HG03064 (cell line): ENCODE measurements around the gene FZD7.
A peak's percentile ranks its signal among the peaks of the same experiment; 100 is the strongest.

Experiments used
- ATAC-seq: cut with Tn5 transposase; IDR thresholded peaks from one replicate; pipeline ENCODE4 v1.9.1; 2021; ENCODE audit warnings: low read depth; ENCODE audit not compliant: unreplicated experiment

The FZD7 gene

DNA sequence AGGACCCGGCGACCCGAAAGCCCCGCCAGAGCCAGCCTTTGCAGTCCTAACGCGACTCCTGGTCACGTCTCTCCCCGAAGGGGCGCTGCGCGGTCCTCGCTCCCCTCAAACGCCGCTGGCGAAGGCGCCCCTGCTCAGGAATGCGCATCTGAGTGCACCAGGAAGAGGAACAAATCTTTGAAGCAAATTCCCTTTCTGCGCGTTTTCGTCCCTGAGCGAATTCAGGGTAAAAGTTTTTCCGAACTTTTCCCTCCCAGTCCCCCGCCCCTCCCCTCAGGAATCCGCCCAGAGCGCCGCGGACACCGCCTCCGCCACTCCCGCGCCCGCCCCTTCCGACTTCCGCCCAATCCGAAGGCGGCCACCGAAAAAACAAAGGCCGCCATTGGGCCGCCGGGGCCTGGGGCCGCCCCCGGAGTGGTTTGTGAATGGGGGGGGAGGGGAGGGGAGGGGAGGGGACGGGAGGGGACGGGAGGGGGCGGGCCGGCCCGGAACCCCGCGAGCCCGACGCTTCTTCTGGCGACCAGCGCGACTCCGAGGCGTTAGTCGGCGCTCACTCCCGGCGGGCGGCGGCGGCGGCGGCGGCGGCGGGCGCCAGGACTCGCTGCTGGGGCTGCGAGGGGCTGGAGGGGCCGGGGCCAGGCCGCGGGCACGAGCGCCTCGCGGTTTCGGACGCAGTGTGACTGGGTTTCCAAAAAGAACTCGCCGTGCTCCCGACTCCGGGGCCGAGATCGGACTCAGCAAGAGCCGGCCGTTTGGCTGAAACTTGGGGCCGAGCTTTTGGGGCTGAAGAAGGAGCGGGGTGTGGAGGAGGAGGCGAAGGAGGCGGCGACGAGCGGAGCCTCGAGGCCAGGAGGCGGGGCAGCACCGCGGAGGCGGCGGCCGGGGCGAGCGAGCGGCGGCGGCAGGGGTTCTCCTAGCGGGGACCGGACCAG, at the start of gene FZD7:
TSS of gene FZD7 (plus strand) at position 539 of the 932 bp plus-strand sequence. CDS start 793 bp downstream, outside the sequence.
- peak; percentile 78 for ATAC-seq

GRCh38 chr2:201984333-201984732, 49.3 kb upstream of the FZD7 start:
- ATAC-seq: no peak

DNA sequence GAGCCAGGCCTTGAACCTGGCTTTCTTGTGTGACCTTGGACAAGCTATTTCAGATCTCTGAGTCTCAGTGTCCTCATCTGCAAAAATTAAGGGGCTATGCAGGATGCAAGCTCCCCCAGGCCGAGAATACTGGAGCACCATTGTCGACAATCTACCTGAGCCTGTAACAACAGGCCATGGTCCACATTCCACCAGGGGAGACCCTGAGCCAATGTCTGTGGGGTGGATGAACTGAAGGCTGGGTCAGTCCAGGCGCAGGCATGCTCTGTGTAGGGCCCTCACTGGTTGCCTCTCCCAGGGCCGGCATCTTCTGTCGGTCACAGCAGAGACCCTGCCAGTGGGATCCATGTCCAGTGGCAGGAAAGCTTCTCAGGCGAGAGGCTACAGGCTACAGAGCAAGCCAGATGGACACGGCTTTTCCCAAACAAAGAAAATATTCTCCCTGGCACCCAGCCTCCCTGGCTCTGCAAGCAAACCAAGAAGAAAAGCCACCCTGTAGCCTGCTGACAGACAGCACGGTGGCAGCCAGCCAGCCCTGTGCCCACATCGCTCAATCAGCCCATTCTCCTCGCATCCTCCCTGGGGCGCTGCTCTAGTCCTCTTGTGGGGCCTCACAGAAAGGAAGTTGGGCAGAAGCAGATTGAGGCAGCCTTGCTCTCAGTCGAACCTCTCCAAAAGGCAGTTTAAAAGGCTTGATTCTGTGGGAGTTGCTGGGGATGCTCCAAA, 48.7 kb upstream of the FZD7 start:
- ATAC-seq: no peak

GRCh38 chr2:201985728-201986462, 47.8 kb upstream of the FZD7 start:
- ATAC-seq: no peak

GRCh38 chr2:201986463-201986735, 47.3 kb upstream of the FZD7 start:
- no peak for ATAC-seq

GRCh38 chr2:201987426-201987825, 46.2 kb upstream of the FZD7 start:
- ATAC-seq: no peak

GRCh38 chr2:201990069-201990468, 43.6 kb upstream of the FZD7 start:
- no peak for ATAC-seq

DNA sequence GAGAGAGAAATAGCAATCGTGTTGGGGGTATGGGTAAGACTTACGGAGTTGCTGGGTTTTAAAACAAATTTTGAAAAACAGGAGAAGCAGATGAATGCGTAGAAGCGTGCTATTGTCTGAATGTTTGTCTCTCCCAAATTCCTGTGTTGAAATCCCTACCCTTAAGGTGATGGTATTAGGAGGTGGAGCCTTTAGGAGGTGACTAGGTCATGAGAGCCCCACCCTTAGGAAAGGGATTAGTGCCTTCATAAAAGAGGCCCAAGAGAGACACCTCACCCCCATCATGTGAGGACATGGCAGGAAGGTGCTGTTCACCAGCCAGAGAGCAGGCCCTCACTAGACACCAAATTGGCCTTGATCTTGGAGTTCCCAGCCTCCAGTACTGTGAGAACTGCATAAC, 40.7 kb upstream of the FZD7 start:
- ATAC-seq: no peak

- no peak for ATAC-seq
Observed at GRCh38 chr2:201994973-201995638, 38.5 kb upstream of the FZD7 start.

- no peak for ATAC-seq
Observed at GRCh38 chr2:201996006-201996405, 37.6 kb upstream of the FZD7 start.

DNA sequence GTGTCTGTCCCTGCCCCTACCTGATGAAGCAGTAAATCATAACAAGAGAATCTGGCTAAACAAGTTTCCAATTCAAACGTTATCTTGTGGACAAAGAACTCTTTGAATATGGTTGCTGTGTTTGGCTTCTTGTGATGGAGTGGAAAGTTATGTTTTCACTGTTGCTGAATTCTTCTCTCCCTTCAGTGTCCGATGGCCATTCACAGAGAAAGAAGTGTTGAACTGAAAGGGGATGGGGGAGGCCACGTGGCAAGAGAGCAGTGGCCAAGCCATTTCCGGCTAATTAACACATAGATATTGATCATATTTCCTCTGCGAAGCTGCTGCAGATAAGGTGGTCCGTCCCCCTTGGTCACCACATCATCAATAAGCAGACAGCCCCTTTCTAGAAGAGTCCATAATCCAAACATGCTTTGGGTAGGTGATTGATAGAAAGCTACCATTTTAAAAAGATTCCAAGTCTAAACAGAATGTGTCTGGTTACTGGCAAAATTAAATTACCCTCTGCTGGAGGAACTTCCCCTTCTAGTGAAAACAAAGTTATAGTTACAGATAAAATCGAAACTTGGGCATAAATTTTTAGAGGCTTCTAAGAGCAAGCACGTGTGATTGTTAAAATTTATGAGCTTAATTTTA, 36.9 kb upstream of the FZD7 start:
- ATAC-seq: no peak

DNA sequence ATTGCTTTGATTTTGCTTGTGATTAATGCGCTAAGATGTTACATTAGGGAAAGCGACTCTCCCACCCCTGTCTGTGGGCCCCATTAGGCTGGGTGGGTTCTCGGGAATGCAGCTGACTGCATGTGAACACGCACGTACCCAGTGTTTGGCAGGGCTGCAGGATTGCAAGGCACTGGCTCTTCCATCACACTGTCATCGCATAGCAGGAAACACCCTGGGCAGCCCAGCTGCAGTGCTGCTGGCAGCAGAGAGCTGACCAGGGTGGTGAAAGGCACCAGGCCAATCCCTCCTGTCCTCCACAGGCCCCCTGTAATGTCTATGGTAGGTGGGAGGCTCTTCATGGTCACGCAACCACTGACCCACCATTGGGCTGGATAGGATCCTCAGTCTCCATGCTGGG, 34.4 kb upstream of the FZD7 start:
- no peak for ATAC-seq

DNA sequence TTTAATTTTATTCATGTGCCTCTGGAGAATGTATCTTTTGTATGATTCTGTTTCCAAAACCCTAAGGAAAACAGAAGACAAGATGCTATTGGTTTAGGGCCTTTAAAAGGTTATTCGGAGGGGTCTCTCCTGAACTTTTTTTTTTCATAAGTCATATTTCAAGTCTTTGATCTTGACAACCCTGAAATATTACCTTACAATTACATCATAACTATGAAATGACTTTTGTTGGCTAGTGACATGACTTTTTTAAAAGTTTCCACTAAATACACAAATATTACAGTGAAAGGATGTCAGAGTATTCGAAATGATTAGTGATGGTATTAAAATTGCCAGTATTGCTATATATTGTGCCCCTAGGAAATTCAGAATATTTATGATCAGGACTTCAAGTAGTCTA, 31.8 kb upstream of the FZD7 start:
- ATAC-seq: no peak

DNA sequence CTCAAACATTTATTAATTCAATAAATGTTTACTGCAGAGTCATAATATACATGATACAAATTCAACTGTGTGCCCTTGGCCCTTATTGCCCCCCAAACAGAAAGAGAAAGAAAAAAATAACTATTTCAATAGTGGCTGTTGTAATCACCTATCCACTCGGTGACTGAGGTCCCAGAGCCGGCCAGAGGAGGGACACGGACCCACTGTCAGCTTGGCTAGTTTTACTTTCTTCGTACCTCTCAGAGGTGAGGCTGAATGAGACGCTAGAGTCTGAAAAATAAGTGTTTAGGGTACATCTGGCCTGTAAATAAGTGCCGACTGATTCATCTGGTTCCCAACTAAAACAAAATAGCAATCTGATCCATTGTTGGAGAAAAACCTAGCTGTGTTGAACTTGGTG, 31.3 kb upstream of the FZD7 start:
- no peak for ATAC-seq

DNA sequence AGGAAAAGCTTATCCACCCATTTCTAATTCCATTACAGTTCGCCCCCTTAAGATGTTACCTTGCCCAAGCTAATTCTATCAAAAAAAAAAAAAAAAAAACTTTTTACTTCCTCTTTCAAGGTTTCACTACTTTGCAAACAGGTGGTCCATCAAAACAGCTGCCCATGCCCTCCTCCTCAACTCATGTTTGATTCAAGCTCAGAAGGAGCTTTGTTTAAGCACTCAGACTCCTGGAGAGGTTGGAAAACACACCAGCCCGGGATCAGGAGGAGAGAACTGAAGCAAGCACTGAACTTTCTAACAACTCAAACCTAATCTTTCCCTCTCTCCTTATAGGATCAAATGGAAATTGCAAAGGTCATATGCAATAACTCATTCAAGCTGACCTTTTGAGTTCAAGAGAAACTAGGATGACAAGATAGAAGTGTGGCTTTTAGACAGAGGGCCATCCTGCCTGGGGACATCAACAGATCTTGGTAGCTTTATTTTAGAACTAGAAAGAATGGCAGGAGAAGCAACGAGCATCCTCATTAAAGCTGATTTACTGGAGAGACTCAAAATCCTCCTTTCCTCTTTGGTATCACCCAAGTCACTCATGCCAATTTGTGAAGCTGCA, 28.3 kb upstream of the FZD7 start:
- no peak for ATAC-seq

- no peak for ATAC-seq
Observed at GRCh38 chr2:202006301-202006700, 27.4 kb upstream of the FZD7 start.

DNA sequence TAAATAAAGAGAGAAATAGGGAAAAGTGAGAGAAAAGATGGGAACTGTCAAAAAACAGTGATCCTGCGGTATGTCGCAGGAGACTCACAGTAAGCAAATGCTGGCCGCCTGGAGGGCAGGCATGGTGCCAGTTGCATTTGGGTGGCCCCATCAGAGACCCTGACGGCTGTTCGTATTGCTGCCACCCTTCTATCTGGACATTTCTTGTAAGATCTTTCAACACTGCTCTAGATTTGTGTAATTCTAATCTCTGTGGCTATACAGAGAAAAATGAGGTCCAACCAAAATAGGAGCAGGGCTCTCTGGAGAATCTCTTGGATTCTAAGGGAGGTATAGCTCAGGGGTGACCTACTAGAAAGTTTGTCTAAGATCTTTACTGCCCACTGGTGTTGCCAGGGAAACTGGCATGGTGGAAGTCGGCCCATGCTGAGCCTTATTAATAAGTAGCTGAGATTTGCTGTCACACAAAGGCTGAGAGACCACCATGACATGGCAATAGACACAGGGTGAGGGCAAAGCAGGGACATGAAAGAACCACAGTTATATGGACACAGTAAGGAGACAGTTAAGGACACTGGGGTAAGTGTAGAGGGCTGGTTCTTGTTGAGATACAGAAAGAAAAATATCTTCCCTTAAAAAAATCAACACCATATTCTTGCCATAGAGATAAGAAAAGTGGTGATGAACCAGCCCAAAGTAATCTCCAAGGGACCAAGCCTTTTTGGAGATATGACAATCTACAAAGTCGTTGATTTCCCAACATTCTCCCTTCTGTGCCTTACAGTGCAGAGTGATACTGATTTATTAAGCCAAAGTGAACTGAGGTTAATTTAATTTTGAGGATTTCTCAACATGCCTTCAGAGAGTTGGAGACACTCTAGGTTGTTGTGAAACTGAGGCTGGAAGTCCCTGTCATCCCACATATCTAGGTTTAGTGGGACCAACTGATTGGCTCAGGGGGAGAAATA, 26.4 kb upstream of the FZD7 start:
- no peak for ATAC-seq

DNA sequence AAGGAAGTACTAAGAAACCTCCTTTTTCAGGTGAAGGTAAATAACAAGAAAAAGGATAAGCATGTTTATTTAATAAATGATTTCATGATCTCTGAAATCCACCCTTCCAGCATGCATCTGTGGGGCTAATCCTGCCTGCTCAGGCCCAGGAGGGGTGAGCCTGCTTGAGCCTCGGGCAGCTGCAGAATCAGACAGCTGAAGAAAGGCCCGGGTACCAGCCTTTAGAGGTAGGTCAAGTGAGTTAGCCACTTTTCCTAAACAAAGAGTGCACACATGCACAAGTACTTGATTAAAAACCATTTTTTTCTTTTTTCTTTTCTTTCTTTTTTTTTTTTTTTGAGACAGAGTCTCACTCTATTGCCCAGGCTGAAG, 25.7 kb upstream of the FZD7 start:
- no peak for ATAC-seq

GRCh38 chr2:202009019-202009481, 24.6 kb upstream of the FZD7 start:
- ATAC-seq: no peak
